Activated naive CD8-positive, alpha-beta T cell treated with anti-CD3 and anti-CD28 coated beads, Interleukin-2, amount 10 ng/mL, durations not matched to agents 7 days and 5 days (primary cell): ENCODE measurements around the gene FOXN1. TPM values are rescaled to one million over a fixed set of nuclear protein-coding genes. Genes with fewer than 3 reads are reported as not detected.

Source experiments
- ATAC-seq: fragments of 150-1000 bp; cut with Tn5 transposase; one replicate; pipeline ENCODE4 v1.10.0; 2021; ENCODE audit warnings: low read depth, moderate library complexity
- POLR2A ChIA-PET: fragments of 350-600 bp; sonication (Branson Sonifier 250); formaldehyde crosslinking; loops from one replicate; lab custom pipeline; 2021; ENCODE audit warnings: antibody characterized with exemption; lab: Charles Lee
- DNase-seq: peaks from one replicate; pipeline ENCODE4 v3.0.0; 2021
- H3K27ac Mint-ChIP-seq: one replicate; pipeline ENCODE4 v1.8.0; 2022; ENCODE audit warnings: mild to moderate bottlenecking, mixed read lengths
- H3K27me3 Mint-ChIP-seq: one replicate; pipeline ENCODE4 v1.8.0; 2022; ENCODE audit warnings: mild to moderate bottlenecking, moderate library complexity, mixed read lengths
- H3K36me3 Mint-ChIP-seq: one replicate; pipeline ENCODE4 v1.8.0; 2021; ENCODE audit warnings: mild to moderate bottlenecking, mixed read lengths
- H3K4me1 Mint-ChIP-seq: one replicate; pipeline ENCODE4 v1.8.0; 2021; ENCODE audit warnings: mixed read lengths
- H3K4me3 Mint-ChIP-seq: one replicate; pipeline ENCODE4 v1.8.0; 2022; ENCODE audit warnings: mild to moderate bottlenecking, moderate library complexity, mixed read lengths
- H3K9me3 Mint-ChIP-seq: one replicate; pipeline ENCODE4 v1.8.0; 2021; ENCODE audit warnings: mixed read lengths
- total RNA-seq, 2 experiments: library from RNA; stranded (reverse); gene quantifications; one replicate each; pipeline ENCODE4 v1.2.3, GENCODE V29; 2021

The FOXN1 gene
- total RNA-seq, 2 experiments from 2014 or later: not detected

DNA sequence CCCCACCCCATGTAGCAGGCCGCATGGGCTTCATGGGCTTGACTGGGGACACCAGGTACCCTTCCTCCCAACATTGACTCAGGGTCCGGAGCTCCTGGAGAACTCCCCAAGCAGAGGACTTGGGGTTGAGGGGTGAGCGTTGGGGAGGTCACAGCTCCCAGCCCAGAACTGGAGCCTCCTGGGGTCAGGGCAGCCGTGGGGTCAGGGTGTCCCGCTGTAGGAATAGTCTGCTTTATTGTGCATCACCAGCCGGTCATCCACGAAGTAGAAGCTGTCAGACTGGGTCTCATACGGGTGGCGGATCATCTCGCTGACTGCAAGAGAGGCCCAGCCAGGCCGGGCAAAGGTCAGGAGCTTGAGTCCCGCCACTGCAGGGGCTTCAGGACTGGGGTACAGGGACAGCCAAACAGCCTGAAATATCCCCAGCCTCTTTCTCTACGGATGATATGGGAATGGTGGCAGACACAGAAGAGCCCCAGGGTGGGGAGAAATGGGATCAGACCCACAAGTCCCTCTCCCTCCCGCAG is 41.0 kb downstream of the FOXN1 start:
- DNase-seq (no peak), ATAC-seq (no peak)
- Mint-ChIP-seq H3K9me3 (no peaks in the 10 kb centered on the region), H3K4me1 (peaks cover 43% of the 10 kb centered on the region), H3K4me3 (peak overlapping the region; percentile 46), H3K27ac (peak overlapping the region; percentile 92), H3K27me3 (no peaks in the 10 kb centered on the region), H3K36me3 (peaks cover 2% of the 10 kb centered on the region)
- POLR2A ChIA-PET: interaction anchor here (0.5 to 2.1 kb wide), 4 partner anchors 24 to 745 kb away, joined by 3 to 6 read pairs (median 3); partner anchors contain the start of genes IFT20, PIGS and TNFAIP1

DNA sequence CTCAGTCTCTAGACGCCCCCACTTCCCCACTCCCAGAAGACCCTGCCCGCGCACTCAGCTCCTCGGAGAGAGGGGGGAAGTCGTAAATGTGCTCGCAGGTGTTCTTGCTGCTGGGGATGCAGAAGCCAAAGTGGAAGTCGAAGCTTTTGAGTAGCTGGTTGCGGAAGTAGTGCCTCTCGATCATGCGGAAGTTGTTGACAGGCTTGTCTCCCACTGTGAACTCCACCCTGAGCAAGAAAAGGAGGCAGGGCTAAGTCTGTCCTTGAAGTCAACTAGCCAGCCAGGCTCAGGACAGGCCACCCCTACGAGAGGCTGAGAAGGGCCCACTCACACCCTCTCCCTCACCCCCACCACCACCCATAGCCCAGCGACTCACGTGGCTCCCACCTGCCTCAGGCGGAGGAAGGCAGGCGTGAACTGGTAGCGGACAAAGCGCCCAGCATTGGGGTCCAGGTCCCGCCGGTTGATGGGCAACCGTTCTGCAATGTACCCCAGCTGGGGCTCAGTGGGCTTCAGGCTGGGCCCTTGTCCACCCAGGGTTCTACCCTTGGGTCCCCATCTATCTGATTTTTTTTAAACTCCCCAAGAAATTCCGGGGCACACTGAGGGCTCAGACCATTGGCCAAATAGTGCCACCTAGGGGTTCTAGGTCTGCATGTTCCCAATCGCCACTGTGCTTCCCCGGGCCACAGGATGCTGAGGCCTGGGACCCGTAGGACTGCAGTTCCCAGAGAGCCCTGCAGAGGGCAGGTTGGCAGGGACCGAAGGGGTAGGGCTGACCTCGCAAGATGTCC is 41.7 kb downstream of the FOXN1 start:
- Mint-ChIP-seq H3K4me1 (peaks cover 46% of the 10 kb centered on the region), H3K36me3 (peaks cover 2% of the 10 kb centered on the region), H3K27ac (peak overlapping the region; percentile 92), H3K27me3 (no peaks in the 10 kb centered on the region), H3K4me3 (peak overlapping the region; percentile 46), H3K9me3 (no peaks in the 10 kb centered on the region)
- POLR2A ChIA-PET: interaction anchor here (0.5 to 2.1 kb wide), 5 partner anchors 23 to 745 kb away, joined by 3 to 6 read pairs (median 3); partner anchors contain the start of genes ALDOC, IFT20, PIGS and TNFAIP1
- ATAC-seq (peak; percentile 28), DNase-seq (peak; percentile 73)

GRCh38 chr17:28548417-28549130 is 42.4 kb downstream of the FOXN1 start:
- DNase-seq (no peak), ATAC-seq (no peak)
- peaks cover 2% of the 10 kb centered on the region for H3K36me3 Mint-ChIP-seq
- no peaks in the 10 kb centered on the region for H3K9me3 Mint-ChIP-seq
- POLR2A ChIA-PET: interaction anchor here (0.9 to 3.8 kb wide), 6 partner anchors 22 to 191 kb away, joined by 3 to 33 read pairs (median 3); partner anchors contain the start of genes ALDOC, PIGS and POLDIP2
- peak overlapping the region; percentile 92 for H3K27ac Mint-ChIP-seq
- no peaks in the 10 kb centered on the region for H3K27me3 Mint-ChIP-seq
- H3K4me3 Mint-ChIP-seq: peak overlapping the region; percentile 96
- H3K4me1 Mint-ChIP-seq: peaks cover 47% of the 10 kb centered on the region

GRCh38 chr17:28549236-28550132 is 43.3 kb downstream of the FOXN1 start:
- ATAC-seq (peak; percentile 82), DNase-seq (peak; percentile 66)
- H3K36me3 Mint-ChIP-seq: peaks cover 10% of the 10 kb centered on the region
- H3K27me3 Mint-ChIP-seq: no peaks in the 10 kb centered on the region
- peak overlapping the region; percentile 96 for H3K4me3 Mint-ChIP-seq
- H3K4me1 Mint-ChIP-seq: peaks cover 47% of the 10 kb centered on the region
- POLR2A ChIA-PET: interaction anchor here (1.0 to 3.8 kb wide), 6 partner anchors 22 to 192 kb away, joined by 3 to 33 read pairs (median 4); partner anchors contain the start of genes ALDOC, PIGS and POLDIP2
- peak overlapping the region; percentile 92 for H3K27ac Mint-ChIP-seq
- H3K9me3 Mint-ChIP-seq: no peaks in the 10 kb centered on the region

DNA sequence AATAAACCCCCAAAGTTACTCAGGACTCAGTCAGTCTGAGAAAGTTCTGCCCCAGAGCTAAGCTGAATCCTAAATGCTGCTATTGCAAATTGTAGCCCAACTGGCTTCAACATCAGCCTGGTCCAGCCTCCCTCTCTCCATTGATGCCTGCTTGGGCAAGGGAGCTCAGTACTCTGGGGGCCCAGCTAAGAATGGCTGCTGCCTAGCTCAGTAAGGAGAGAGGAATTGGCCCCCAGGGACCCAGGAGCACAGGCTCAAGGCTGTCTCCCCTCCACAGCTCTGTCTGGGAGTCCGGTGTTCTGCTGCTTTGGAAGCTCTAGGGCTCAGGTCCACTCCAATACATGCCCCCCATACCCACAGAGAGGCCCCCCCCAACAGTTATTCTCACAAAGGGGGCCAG is 44.7 kb downstream of the FOXN1 start:
- H3K27ac Mint-ChIP-seq: peak overlapping the region; percentile 92
- DNase-seq (no peak), ATAC-seq (no peak)
- no peaks in the 10 kb centered on the region for H3K27me3 Mint-ChIP-seq
- H3K36me3 Mint-ChIP-seq: peaks cover 13% of the 10 kb centered on the region
- POLR2A ChIA-PET: interaction anchor here (3.1 to 3.8 kb wide), 2 partner anchors 20 to 26 kb away, joined by 14 to 33 read pairs; partner anchors contain the start of genes ALDOC and PIGS
- H3K4me1 Mint-ChIP-seq: peaks cover 46% of the 10 kb centered on the region
- H3K4me3 Mint-ChIP-seq: peak overlapping the region; percentile 96
- no peaks in the 10 kb centered on the region for H3K9me3 Mint-ChIP-seq

- Mint-ChIP-seq H3K4me1 (peaks cover 46% of the 10 kb centered on the region), H3K27ac (peak overlapping the region; percentile 92), H3K36me3 (peaks cover 16% of the 10 kb centered on the region), H3K4me3 (peak overlapping the region; percentile 96), H3K9me3 (no peaks in the 10 kb centered on the region), H3K27me3 (no peaks in the 10 kb centered on the region)
- POLR2A ChIA-PET: interaction anchor here (3.1 to 3.8 kb wide), 2 partner anchors 20 to 25 kb away, joined by 14 to 33 read pairs; partner anchors contain the start of genes ALDOC and PIGS
- no peak for DNase-seq
- ATAC-seq: no peak
Measured at GRCh38 chr17:28551421-28552175, 45.5 kb downstream of the FOXN1 start.

- peak; percentile 91 for DNase-seq
- Mint-ChIP-seq H3K36me3 (peaks cover 19% of the 10 kb centered on the region), H3K4me3 (peak within 1 kb of the TSS; percentile 96), H3K27me3 (no peaks in the 10 kb centered on the region), H3K4me1 (peaks cover 46% of the 10 kb centered on the region), H3K27ac (peak within 1 kb of the TSS; percentile 92), H3K9me3 (no peaks in the 10 kb centered on the region)
- peak; percentile 60 for ATAC-seq
- POLR2A ChIA-PET: interaction anchor here (3.1 to 3.8 kb wide), 2 partner anchors 19 to 24 kb away, joined by 14 to 33 read pairs; partner anchors contain the start of genes ALDOC and PIGS
Measured at GRCh38 chr17:28552176-28552999, 46.2 kb downstream of the FOXN1 start, which contains the start of gene UNC119. Gene UNC119 (minus strand): TSS chr17:28552624. CDS start chr17:28552557, 67 bp downstream.

GRCh38 chr17:28553000-28553505 is 46.9 kb downstream of the FOXN1 start:
- Mint-ChIP-seq H3K27ac (no peak overlapping the region), H3K9me3 (no peaks in the 10 kb centered on the region), H3K36me3 (peaks cover 19% of the 10 kb centered on the region), H3K4me3 (peak overlapping the region; percentile 81), H3K4me1 (peaks cover 42% of the 10 kb centered on the region), H3K27me3 (no peaks in the 10 kb centered on the region)
- DNase-seq (no peak), ATAC-seq (no peak)
- POLR2A ChIA-PET: interaction anchor here (0.6 kb wide), 1 partner anchor 278 kb away, joined by 3 read pairs; no protein-coding TSS in a partner anchor

- Mint-ChIP-seq H3K36me3 (peaks cover 25% of the 10 kb centered on the region), H3K9me3 (no peaks in the 10 kb centered on the region), H3K4me3 (no peak overlapping the region), H3K27me3 (no peaks in the 10 kb centered on the region), H3K4me1 (peaks cover 27% of the 10 kb centered on the region), H3K27ac (no peak overlapping the region)
- DNase-seq: no peak
- POLR2A ChIA-PET: interaction anchor here (1.0 to 1.2 kb wide), 2 partner anchors 17 to 91 kb away, joined by 3 to 4 read pairs; partner anchors contain the start of genes BLTP2 and PIGS
- ATAC-seq: no peak
Measured at GRCh38 chr17:28554565-28554964, 48.4 kb downstream of the FOXN1 start.

DNA sequence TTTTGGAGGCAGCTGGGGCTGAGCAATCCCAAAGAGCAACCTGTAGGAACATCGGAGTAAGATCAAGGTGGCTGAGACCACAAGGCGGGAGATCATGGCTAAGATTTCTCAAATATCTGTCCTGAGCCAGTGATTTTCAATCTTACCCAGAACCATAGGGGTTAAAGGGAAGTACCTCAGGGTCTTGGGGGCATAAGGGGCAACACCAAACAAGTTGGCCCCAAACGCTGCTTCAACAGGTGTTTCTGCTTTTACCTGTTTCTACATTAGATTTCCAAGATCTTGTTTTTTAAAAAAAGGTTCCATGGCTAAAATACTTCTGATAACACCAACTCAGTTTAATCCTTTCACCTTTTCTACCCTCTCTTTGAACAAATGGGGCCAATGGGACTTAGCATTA is 48.9 kb downstream of the FOXN1 start:
- Mint-ChIP-seq H3K9me3 (no peaks in the 10 kb centered on the region), H3K27me3 (no peaks in the 10 kb centered on the region), H3K4me1 (peaks cover 22% of the 10 kb centered on the region), H3K27ac (no peak overlapping the region), H3K36me3 (peaks cover 30% of the 10 kb centered on the region), H3K4me3 (no peak overlapping the region)
- ATAC-seq: no peak
- no peak for DNase-seq
- POLR2A ChIA-PET: interaction anchor here (0.6 to 1.2 kb wide), 2 partner anchors 14 to 90 kb away, joined by 3 to 4 read pairs; partner anchors contain the start of gene BLTP2
